Measurements from ENCODE around the gene CPVL. TPM values are rescaled to one million over a fixed set of nuclear protein-coding genes. Genes with fewer than 3 reads are reported as not detected.

The CPVL gene
- total RNA-seq, 2 experiments from 2014 or later: not detected

DNA sequence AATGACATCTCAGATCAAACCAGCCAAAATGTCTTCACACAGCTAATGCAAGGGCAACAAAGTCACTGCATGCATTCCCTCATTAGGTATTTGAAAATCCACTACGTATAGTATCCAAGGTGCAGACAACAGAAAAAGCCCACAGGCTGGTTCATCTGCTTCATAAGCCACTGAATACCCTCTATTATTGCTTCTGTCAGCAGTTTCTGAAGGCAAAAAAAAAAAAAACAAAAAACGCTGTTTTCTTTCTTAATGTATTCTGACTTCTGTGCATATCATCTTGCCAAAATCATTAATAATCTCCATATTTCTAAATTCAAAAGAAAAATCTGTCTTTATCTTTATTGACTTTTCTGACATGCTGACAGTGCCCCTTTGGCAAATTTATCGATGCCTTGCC is 13.4 kb downstream of the CPVL start:
- Mint-ChIP-seq H3K9me3 (no peaks in the 10 kb centered on the region), H3K27ac (no peak overlapping the region), H3K27me3 (peaks cover 6% of the 10 kb centered on the region), H3K4me1 (ENCODE audit: low read depth) (no peaks in the 10 kb centered on the region), H3K4me3 (no peak overlapping the region), H3K36me3 (ENCODE audit: low read depth) (no peaks in the 10 kb centered on the region)
- ATAC-seq (no peak), DNase-seq (no peak)
- TF ChIP-seq, protein P1, sequence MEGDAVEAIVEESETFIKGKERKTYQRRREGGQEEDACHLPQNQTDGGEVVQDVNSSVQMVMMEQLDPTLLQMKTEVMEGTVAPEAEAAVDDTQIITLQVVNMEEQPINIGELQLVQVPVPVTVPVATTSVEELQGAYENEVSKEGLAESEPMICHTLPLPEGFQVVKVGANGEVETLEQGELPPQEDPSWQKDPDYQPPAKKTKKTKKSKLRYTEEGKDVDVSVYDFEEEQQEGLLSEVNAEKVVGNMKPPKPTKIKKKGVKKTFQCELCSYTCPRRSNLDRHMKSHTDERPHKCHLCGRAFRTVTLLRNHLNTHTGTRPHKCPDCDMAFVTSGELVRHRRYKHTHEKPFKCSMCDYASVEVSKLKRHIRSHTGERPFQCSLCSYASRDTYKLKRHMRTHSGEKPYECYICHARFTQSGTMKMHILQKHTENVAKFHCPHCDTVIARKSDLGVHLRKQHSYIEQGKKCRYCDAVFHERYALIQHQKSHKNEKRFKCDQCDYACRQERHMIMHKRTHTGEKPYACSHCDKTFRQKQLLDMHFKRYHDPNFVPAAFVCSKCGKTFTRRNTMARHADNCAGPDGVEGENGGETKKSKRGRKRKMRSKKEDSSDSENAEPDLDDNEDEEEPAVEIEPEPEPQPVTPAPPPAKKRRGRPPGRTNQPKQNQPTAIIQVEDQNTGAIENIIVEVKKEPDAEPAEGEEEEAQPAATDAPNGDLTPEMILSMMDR (IDR thresholded peaks at IDR 0.05): no peak
- CTCF ChIA-PET: no interaction called here
- intact Hi-C loops (cut with micrococcal nuclease): no loop called here
- POLR2A ChIA-PET: no interaction called here

DNA sequence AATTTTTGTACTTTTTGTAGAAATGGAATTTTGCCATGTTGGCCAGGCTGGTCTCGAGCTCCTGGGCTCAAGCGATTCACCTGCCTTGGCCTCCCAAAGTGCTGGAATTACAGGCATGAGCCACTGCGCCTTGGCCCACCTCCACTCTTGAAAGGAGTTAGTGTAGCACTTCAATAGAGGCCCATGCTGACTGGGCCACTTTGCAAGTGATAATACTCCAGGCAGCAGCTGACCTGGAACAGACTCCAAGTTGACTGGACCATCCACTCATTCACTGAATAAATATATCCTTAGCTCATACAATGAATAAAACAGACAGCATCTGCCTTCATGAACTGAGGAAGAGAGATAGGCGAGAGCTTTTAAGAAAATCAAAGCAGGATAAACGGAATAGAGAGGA is 14.7 kb downstream of the CPVL start:
- ChIA-PET CTCF (no interaction called here), POLR2A (interaction anchor here (1.3 kb wide), 1 partner anchor 10 kb away, joined by 4 read pairs; no protein-coding TSS in a partner anchor)
- TF ChIP-seq, protein P1 (IDR thresholded peaks at IDR 0.05): no peak
- intact Hi-C loops (cut with micrococcal nuclease): no loop called here
- Mint-ChIP-seq H3K27ac (no peak overlapping the region), H3K36me3 (ENCODE audit: low read depth) (no peaks in the 10 kb centered on the region), H3K4me1 (ENCODE audit: low read depth) (no peaks in the 10 kb centered on the region), H3K27me3 (peaks cover 6% of the 10 kb centered on the region), H3K4me3 (no peak overlapping the region), H3K9me3 (no peaks in the 10 kb centered on the region)
- ATAC-seq (no peak), DNase-seq (no peak)

DNA sequence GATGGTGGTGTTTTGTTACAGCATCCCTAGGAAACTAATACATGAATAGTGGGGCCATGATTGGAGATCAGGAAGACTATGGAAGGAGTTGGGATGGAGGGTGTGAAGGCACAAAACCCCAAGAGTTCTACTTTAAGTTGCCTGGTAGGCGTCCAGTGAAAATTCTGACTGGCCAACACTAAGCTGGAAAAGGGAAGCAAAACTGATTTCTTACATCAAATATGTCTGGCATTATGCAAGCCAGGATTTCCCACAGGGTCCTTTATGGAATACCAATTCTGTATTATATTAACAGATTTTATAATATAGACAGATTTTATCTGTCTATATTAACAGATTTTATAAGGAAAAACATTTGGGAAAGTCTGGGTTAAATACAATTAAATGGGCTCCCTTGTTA is 16.2 kb downstream of the CPVL start:
- DNase-seq (no peak), ATAC-seq (no peak)
- POLR2A ChIA-PET: no interaction called here
- TF ChIP-seq, protein P1 (IDR thresholded peaks at IDR 0.05): no peak
- no peak overlapping the region for H3K27ac Mint-ChIP-seq
- no peaks in the 10 kb centered on the region for H3K4me1 Mint-ChIP-seq (ENCODE audit: low read depth)
- no peak overlapping the region for H3K4me3 Mint-ChIP-seq
- H3K27me3 Mint-ChIP-seq: peaks cover 6% of the 10 kb centered on the region
- no peaks in the 10 kb centered on the region for H3K9me3 Mint-ChIP-seq
- CTCF ChIA-PET: interaction anchor here (2.6 kb wide), 1 partner anchor 24 kb away, joined by 11 read pairs; no protein-coding TSS in a partner anchor
- no peaks in the 10 kb centered on the region for H3K36me3 Mint-ChIP-seq (ENCODE audit: low read depth)
- intact Hi-C loops (cut with micrococcal nuclease): no loop called here

DNA sequence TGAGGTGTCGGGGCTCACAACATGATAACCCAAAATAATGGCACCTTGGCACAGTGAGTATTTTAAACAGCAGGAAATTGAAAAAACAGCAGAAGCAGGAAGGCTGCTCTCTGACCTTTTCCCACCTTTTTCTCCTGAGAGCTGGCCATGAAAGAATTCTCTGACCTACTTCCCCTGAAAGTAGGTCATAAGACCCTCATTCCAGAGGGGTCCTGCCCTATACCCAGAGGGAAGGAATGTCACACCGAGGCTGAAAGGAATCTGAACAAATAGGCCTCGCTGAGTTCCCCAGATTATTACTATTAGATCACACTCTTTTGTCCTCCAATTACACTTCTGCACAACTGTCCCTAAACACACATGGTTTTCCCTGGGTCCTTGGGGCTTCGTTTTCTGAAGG is 18.8 kb downstream of the CPVL start:
- POLR2A ChIA-PET: no interaction called here
- DNase-seq (no peak), ATAC-seq (no peak)
- Mint-ChIP-seq H3K9me3 (no peaks in the 10 kb centered on the region), H3K36me3 (ENCODE audit: low read depth) (no peaks in the 10 kb centered on the region), H3K4me1 (ENCODE audit: low read depth) (no peaks in the 10 kb centered on the region), H3K27me3 (peaks cover 6% of the 10 kb centered on the region), H3K27ac (no peak overlapping the region), H3K4me3 (no peak overlapping the region)
- intact Hi-C loops (cut with micrococcal nuclease): no loop called here
- TF ChIP-seq, protein P1 (IDR thresholded peaks at IDR 0.05): no peak
- CTCF ChIA-PET: interaction anchor here (1.2 kb wide), 1 partner anchor 25 kb away, joined by 3 read pairs; no protein-coding TSS in a partner anchor

DNA sequence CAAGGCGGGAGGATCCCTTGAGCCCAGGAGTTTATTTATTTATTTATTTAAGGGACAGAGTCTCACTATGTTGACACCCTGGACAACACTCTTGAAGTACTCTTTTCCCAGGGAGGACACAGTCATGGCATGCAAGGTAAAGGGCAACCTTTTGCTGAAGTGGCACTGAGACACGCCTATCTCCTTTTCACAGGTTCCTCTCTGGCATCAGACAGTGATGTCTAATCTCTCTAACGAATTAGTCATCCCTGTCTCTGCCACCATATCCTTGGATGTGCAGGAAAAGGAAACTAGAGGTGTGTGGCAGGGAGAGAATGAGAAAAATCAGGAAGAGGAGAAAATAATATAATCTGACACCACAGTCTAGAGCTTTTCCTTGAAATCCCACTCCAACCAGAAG is 19.5 kb downstream of the CPVL start:
- no peak overlapping the region for H3K4me3 Mint-ChIP-seq
- no peak for DNase-seq
- ChIA-PET POLR2A (no interaction called here), CTCF (interaction anchor here (0.8 to 1.4 kb wide), 2 partner anchors 203 to 281 kb away, joined by 4 read pairs; no protein-coding TSS in a partner anchor)
- ATAC-seq: no peak
- TF ChIP-seq, protein P1 (IDR thresholded peaks at IDR 0.05): no peak
- H3K9me3 Mint-ChIP-seq: no peaks in the 10 kb centered on the region
- intact Hi-C loops (cut with micrococcal nuclease): no loop called here
- H3K36me3 Mint-ChIP-seq (ENCODE audit: low read depth): no peaks in the 10 kb centered on the region
- no peaks in the 10 kb centered on the region for H3K4me1 Mint-ChIP-seq (ENCODE audit: low read depth)
- H3K27me3 Mint-ChIP-seq: peaks cover 6% of the 10 kb centered on the region
- H3K27ac Mint-ChIP-seq: no peak overlapping the region

All from activated CD8-positive, alpha-beta T cell treated with anti-CD3 and anti-CD28 coated beads for 36 hours (primary cell).